Measurements from ENCODE around the gene GAS6. TPM values are rescaled to one million over a fixed set of nuclear protein-coding genes. Genes with fewer than 3 reads are reported as not detected.

GAS6 gene
- total and polyA plus RNA-seq, 2 experiments from 2014 or later = 822 to 1,035 TPM

DNA sequence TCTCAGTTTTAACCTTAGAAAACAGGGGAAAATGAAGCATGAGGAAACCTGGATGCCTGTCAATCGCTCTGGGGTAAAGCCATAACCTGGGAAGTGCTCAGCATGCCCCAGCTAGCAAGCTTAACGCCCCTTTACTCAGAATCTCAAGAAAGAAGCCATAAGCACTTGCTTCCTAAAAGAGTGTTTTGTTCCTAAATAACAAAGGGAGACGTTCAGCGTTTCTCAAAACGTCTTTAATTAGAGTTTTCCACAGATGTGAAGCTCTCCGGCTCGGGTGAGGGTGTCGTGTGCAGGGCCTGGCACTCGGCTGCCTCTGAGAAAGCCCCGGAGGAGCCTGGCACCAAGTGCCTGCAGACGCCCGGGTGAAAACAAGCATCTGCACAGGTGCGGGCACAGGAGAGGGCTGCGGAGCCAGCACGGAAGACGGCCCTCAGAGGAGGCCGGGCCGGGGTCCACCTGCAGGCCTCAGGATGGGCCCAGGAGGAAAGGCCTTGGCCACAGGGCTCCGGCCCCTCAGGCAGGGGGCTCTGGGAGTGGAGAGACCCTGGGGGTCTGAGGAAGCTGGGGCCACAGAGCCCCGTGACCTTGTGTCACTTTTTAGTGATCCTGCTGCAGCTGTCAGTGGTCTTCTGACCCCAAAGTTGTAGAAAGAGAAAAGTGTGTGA lies 6.2 kb downstream of the GAS6 start:
- TF ChIP-seq EZH2phosphoT487 (IDR thresholded peaks at IDR 0.05; ENCODE audit: insufficient read depth, low read depth) = no peak
- TF ChIP-seq EZH2 (IDR thresholded peaks at IDR 0.05; ENCODE audit: insufficient read depth, poor library complexity, severe bottlenecking) = no peak
- in situ Hi-C loops (cut with MboI) = no loop called here
- H3K36me3 ChIP-seq (ENCODE audit: low read depth) = peaks cover 46% of the 10 kb centered on the region
- no peaks in the 10 kb centered on the region for H3K27me3 ChIP-seq (replicated peaks; ENCODE audit: insufficient read depth)
- H2AFZ ChIP-seq = no peak overlapping the region
- H3K27ac ChIP-seq = 0 out of 2 replicates have a peak overlapping the region, but pooled peaks have one; percentile 5
- H3K4me2 ChIP-seq (ENCODE audit: unreplicated experiment) = no peak overlapping the region
- H4K20me1 ChIP-seq (ENCODE audit: insufficient read depth) = peaks cover 35% of the 10 kb centered on the region
- DNase-seq = no peak
- peaks cover 100% of the 10 kb centered on the region for H3K79me2 ChIP-seq (ENCODE audit: insufficient read depth)
- H3K9me3 ChIP-seq (ENCODE audit: low read depth) = no peaks in the 10 kb centered on the region
- no peak overlapping the region for H3K4me3 ChIP-seq
- H3K9ac ChIP-seq = no peak overlapping the region
- H3F3A ChIP-seq (ENCODE audit: insufficient read depth) = peaks cover 74% of the 10 kb centered on the region
- 86 to 91% methylated on average over 20 of the region's 20 CpGs for WGBS, 2 experiments (ENCODE audit: low coverage in 1 of 2, low lambda C conversion rate in 2 of 2, missing lambda C conversion rate in 2 of 2)
- H3K9me2 ChIP-seq (ENCODE audit: insufficient read depth) = no peaks in the 10 kb centered on the region
- H3K4me1 ChIP-seq (ENCODE audit: insufficient read depth) = peaks cover 28% of the 10 kb centered on the region

DNA sequence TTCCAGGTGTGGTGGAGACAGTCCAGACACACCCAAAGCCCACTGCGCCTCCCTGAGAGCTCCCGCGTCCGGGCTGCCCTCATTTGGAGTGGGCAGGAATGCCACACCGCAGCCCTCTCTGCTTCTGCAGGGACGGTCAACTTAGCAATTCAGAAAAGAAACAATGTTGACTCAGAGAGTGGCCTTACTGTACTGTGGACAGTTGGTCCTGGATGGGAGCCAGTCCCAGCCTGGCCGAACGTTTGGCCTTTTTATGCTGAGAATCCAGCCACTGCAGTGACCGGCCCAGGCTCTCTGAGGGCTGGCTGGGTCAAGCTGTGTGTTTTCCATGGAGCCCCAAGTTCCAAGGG lies 7.2 kb downstream of the GAS6 start:
- Histone ChIP-seq H3F3A (ENCODE audit: insufficient read depth) (peaks cover 77% of the 10 kb centered on the region), H3K4me2 (ENCODE audit: unreplicated experiment) (no peak overlapping the region), H3K9me3 (ENCODE audit: low read depth) (no peaks in the 10 kb centered on the region), H3K79me2 (ENCODE audit: insufficient read depth) (peaks cover 100% of the 10 kb centered on the region), H3K27me3 (replicated peaks; ENCODE audit: insufficient read depth) (no peaks in the 10 kb centered on the region), H2AFZ (no peak overlapping the region), H3K36me3 (ENCODE audit: low read depth) (peaks cover 48% of the 10 kb centered on the region), H3K27ac (peak overlapping the region; percentile 21), H3K4me1 (ENCODE audit: insufficient read depth) (peaks cover 28% of the 10 kb centered on the region), H3K9ac (no peak overlapping the region), H3K4me3 (no peak overlapping the region), H4K20me1 (ENCODE audit: insufficient read depth) (peaks cover 35% of the 10 kb centered on the region), H3K9me2 (ENCODE audit: insufficient read depth) (no peaks in the 10 kb centered on the region)
- in situ Hi-C loops (cut with MboI) = no loop called here
- 79 to 80% methylated on average over 9 of the region's 9 CpGs for WGBS, 2 experiments (ENCODE audit: low coverage in 1 of 2, low lambda C conversion rate in 2 of 2, missing lambda C conversion rate in 2 of 2)
- peak; percentile 46 for DNase-seq
- no peak for TF ChIP-seq EZH2 (IDR thresholded peaks at IDR 0.05; ENCODE audit: insufficient read depth, poor library complexity, severe bottlenecking)
- no peak for TF ChIP-seq EZH2phosphoT487 (IDR thresholded peaks at IDR 0.05; ENCODE audit: insufficient read depth, low read depth)

DNA sequence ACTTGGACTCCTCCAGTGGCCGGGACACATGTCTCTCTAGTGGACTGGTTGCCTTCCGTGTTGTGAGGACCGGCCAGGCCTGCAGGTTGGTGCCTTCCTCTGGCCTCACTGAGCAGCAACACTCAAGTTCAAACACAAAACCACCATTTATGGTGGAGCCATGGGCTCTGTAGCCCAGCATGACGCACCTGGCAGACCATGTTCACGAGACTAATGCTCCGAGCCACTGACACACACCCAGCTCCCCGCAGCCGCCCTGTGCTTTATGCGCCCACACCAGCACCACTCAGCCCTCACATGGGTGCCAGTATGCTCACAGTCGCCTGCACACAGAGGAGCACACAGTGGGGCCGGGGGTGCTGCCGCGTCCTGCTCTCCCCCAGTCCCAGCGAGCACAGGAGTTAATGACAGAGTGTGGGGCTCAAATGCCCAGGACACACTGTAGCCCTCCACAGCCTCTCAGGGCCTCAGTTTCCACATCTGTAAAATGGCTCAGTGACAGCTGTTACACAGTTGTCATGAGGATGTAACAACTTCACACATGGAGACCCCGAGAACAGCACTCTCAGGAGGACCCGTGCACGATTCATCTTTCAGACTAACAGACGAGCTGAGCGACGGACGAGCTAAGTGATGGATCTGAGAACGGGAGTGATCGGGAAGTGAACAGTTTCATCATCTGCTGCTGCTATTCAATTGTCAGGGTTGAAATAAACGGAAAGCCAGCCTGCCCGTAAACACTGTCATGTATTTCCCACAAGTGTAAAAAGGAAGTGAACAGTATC lies 7.8 kb downstream of the GAS6 start:
- Histone ChIP-seq H3F3A (ENCODE audit: insufficient read depth) (peaks cover 83% of the 10 kb centered on the region), H3K36me3 (ENCODE audit: low read depth) (peaks cover 50% of the 10 kb centered on the region), H3K9ac (no peak overlapping the region), H3K27ac (peak overlapping the region; percentile 21), H4K20me1 (ENCODE audit: insufficient read depth) (peaks cover 35% of the 10 kb centered on the region), H3K9me2 (ENCODE audit: insufficient read depth) (no peaks in the 10 kb centered on the region), H2AFZ (no peak overlapping the region), H3K27me3 (replicated peaks; ENCODE audit: insufficient read depth) (no peaks in the 10 kb centered on the region), H3K9me3 (ENCODE audit: low read depth) (no peaks in the 10 kb centered on the region), H3K4me3 (no peak overlapping the region), H3K4me1 (ENCODE audit: insufficient read depth) (peaks cover 24% of the 10 kb centered on the region), H3K4me2 (ENCODE audit: unreplicated experiment) (no peak overlapping the region), H3K79me2 (ENCODE audit: insufficient read depth) (peaks cover 100% of the 10 kb centered on the region)
- in situ Hi-C loops (cut with MboI) = no loop called here
- TF ChIP-seq EZH2 (IDR thresholded peaks at IDR 0.05; ENCODE audit: insufficient read depth, poor library complexity, severe bottlenecking) (no peak), EZH2phosphoT487 (IDR thresholded peaks at IDR 0.05; ENCODE audit: insufficient read depth, low read depth) (no peak)
- no peak for DNase-seq
- WGBS, 2 experiments (ENCODE audit: low coverage in 1 of 2, low lambda C conversion rate in 2 of 2, missing lambda C conversion rate in 2 of 2) = 98% methylated on average over 25 of the region's 25 CpGs

DNA sequence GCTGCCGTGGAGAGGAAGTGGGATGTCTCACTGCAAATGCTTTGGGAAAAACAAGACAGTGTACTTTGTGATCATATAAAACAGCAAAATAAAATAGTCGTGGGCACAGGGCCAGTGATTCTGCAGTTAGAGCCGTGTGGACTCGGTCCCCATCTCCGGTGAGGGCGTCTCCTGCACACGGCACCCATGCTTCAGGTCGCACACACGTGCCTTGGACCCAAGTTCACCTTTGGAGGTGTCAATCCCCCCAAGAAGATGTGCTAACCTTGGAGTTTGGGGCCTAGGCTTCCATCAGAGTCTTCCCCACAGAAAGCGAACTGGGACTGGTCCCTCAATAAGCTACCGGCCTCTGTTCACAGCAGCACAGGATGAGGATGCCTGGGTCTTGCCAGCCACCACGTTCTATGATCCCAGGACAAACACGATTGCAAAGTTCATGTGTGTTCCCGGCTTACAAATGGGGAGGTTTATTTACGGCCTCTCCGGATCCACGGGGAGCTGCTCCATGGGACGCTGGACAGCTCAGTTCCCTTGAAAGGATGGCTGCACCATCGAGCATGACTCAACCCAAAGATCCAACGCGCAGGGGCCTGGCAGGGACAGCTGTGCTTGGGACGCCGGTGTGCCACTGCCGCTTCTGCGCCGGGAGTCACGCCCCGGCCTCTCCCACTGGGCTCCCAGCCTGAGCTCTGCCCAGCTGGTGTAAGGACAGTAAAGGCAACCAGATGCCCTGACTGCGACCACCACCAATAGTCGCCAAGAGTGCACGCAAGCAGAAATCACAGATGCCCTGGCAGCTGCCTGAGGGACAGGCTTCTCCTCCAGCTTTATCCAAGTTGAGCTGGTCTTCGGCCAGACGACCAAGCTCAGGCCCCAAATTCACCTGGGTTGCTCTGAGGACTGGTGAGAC lies 8.6 kb downstream of the GAS6 start:
- Histone ChIP-seq H3K9me3 (ENCODE audit: low read depth) (no peaks in the 10 kb centered on the region), H3F3A (ENCODE audit: insufficient read depth) (peaks cover 89% of the 10 kb centered on the region), H3K36me3 (ENCODE audit: low read depth) (peaks cover 57% of the 10 kb centered on the region), H3K9me2 (ENCODE audit: insufficient read depth) (no peaks in the 10 kb centered on the region), H3K4me2 (ENCODE audit: unreplicated experiment) (no peak overlapping the region), H3K4me3 (no peak overlapping the region), H3K27ac (peak overlapping the region; percentile 26; the same call in 1 of the 2 replicates), H3K9ac (no peak overlapping the region), H2AFZ (no peak overlapping the region), H3K4me1 (ENCODE audit: insufficient read depth) (peaks cover 16% of the 10 kb centered on the region), H3K79me2 (ENCODE audit: insufficient read depth) (peaks cover 100% of the 10 kb centered on the region), H4K20me1 (ENCODE audit: insufficient read depth) (peaks cover 40% of the 10 kb centered on the region), H3K27me3 (replicated peaks; ENCODE audit: insufficient read depth) (no peaks in the 10 kb centered on the region)
- TF ChIP-seq EZH2 (IDR thresholded peaks at IDR 0.05; ENCODE audit: insufficient read depth, poor library complexity, severe bottlenecking) = no peak
- TF ChIP-seq EZH2phosphoT487 (IDR thresholded peaks at IDR 0.05; ENCODE audit: insufficient read depth, low read depth) = no peak
- DNase-seq = no peak
- in situ Hi-C loops (cut with MboI) = no loop called here
- 88 to 89% methylated on average over 33 of the region's 33 CpGs for WGBS, 2 experiments (ENCODE audit: low coverage in 1 of 2, low lambda C conversion rate in 2 of 2, missing lambda C conversion rate in 2 of 2)

Measured in GM23248 (cell line).